ENCODE measurements around the gene PSD.

Gene PSD

DNA sequence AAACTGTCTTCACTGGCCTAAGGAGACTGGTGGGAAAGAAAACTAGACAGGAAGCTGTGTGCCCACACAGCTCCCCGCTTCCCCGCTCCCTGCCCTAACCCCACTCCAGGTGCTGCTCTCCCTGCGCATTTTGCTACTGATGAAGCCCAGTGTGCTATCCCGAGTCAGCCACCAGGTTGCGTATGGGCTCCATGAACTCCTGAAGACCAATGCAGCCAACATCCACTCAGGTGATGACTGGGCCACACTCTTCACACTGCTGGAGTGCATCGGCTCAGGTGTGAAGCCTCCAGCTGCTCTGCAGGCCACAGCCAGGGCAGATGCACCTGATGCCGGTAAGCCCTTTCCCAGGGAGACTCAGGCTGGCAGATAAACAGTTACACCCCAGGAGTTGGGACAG lies 43.3 kb downstream of the PSD start:
- Histone ChIP-seq H3K79me2 (ENCODE audit: insufficient read depth, low read depth) (no peaks in the 10 kb centered on the region), H4K20me1 (ENCODE audit: insufficient read depth) (no peaks in the 10 kb centered on the region), H3K27ac (no peak overlapping the region), H3K4me2 (no peak overlapping the region), H3K27me3 (ENCODE audit: insufficient read depth, low read depth) (no peaks in the 10 kb centered on the region), H2AFZ (ENCODE audit: low read depth) (no peak overlapping the region), H3K9ac (no peak overlapping the region), H3K4me3 (IDR thresholded peaks at IDR 0.05; ENCODE audit: insufficient read depth, low read depth, low read length) (no peak overlapping the region), H3K4me1 (ENCODE audit: low read depth, poor library complexity, severe bottlenecking) (no peaks in the 10 kb centered on the region), H3K36me3 (ENCODE audit: insufficient read depth) (no peaks in the 10 kb centered on the region; the same call in 1 of the 2 replicates)
- TF ChIP-seq, protein P1, sequence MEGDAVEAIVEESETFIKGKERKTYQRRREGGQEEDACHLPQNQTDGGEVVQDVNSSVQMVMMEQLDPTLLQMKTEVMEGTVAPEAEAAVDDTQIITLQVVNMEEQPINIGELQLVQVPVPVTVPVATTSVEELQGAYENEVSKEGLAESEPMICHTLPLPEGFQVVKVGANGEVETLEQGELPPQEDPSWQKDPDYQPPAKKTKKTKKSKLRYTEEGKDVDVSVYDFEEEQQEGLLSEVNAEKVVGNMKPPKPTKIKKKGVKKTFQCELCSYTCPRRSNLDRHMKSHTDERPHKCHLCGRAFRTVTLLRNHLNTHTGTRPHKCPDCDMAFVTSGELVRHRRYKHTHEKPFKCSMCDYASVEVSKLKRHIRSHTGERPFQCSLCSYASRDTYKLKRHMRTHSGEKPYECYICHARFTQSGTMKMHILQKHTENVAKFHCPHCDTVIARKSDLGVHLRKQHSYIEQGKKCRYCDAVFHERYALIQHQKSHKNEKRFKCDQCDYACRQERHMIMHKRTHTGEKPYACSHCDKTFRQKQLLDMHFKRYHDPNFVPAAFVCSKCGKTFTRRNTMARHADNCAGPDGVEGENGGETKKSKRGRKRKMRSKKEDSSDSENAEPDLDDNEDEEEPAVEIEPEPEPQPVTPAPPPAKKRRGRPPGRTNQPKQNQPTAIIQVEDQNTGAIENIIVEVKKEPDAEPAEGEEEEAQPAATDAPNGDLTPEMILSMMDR (conservative IDR thresholded peaks at IDR 0.05; ENCODE audit: low read depth, low read length) = no peak

GRCh38 chr10:102371295-102371694 lies 47.3 kb downstream of the PSD start:
- TF ChIP-seq, protein P1 (conservative IDR thresholded peaks at IDR 0.05; ENCODE audit: low read depth, low read length) = no peak
- H3K27ac ChIP-seq = no peak overlapping the region
- H3K79me2 ChIP-seq (ENCODE audit: insufficient read depth, low read depth) = no peaks in the 10 kb centered on the region
- no peaks in the 10 kb centered on the region for H3K27me3 ChIP-seq (ENCODE audit: insufficient read depth, low read depth)
- H4K20me1 ChIP-seq (ENCODE audit: insufficient read depth) = no peaks in the 10 kb centered on the region
- H3K4me1 ChIP-seq (ENCODE audit: low read depth, poor library complexity, severe bottlenecking) = no peaks in the 10 kb centered on the region
- H3K4me3 ChIP-seq (IDR thresholded peaks at IDR 0.05; ENCODE audit: insufficient read depth, low read depth, low read length) = no peak overlapping the region
- H3K4me2 ChIP-seq = no peak overlapping the region
- no peak overlapping the region for H3K9ac ChIP-seq
- H2AFZ ChIP-seq (ENCODE audit: low read depth) = no peak overlapping the region
- H3K36me3 ChIP-seq (ENCODE audit: insufficient read depth) = no peaks in the 10 kb centered on the region; the same call in 1 of the 2 replicates

- Histone ChIP-seq H3K79me2 (ENCODE audit: insufficient read depth, low read depth) (no peaks in the 10 kb centered on the region), H3K27me3 (ENCODE audit: insufficient read depth, low read depth) (no peaks in the 10 kb centered on the region), H3K4me3 (IDR thresholded peaks at IDR 0.05; ENCODE audit: insufficient read depth, low read depth, low read length) (no peak overlapping the region), H2AFZ (ENCODE audit: low read depth) (no peak overlapping the region), H3K36me3 (ENCODE audit: insufficient read depth) (peaks cover 4% of the 10 kb centered on the region; the same call in 1 of the 2 replicates), H3K4me1 (ENCODE audit: low read depth, poor library complexity, severe bottlenecking) (no peaks in the 10 kb centered on the region), H3K9ac (no peak overlapping the region), H3K27ac (no peak overlapping the region), H3K4me2 (no peak overlapping the region), H4K20me1 (ENCODE audit: insufficient read depth) (no peaks in the 10 kb centered on the region)
- TF ChIP-seq, protein P1 (conservative IDR thresholded peaks at IDR 0.05; ENCODE audit: low read depth, low read length) = no peak
Observed at GRCh38 chr10:102368077-102368476, 50.5 kb downstream of the PSD start.

GRCh38 chr10:102367441-102367840 lies 51.1 kb downstream of the PSD start:
- no peak overlapping the region for H3K27ac ChIP-seq

More at GRCh38 chr10:102367441-102367840, 51.1 kb downstream of the PSD start:
- no peaks in the 10 kb centered on the region for H3K27me3 ChIP-seq (ENCODE audit: insufficient read depth, low read depth)
- no peak overlapping the region for H2AFZ ChIP-seq (ENCODE audit: low read depth)
- no peak overlapping the region for H3K4me3 ChIP-seq (IDR thresholded peaks at IDR 0.05; ENCODE audit: insufficient read depth, low read depth, low read length)
- no peaks in the 10 kb centered on the region for H3K79me2 ChIP-seq (ENCODE audit: insufficient read depth, low read depth)
- TF ChIP-seq, protein P1 (conservative IDR thresholded peaks at IDR 0.05; ENCODE audit: low read depth, low read length) = no peak
- H3K9ac ChIP-seq = no peak overlapping the region
- H3K36me3 ChIP-seq (ENCODE audit: insufficient read depth) = peaks cover 4% of the 10 kb centered on the region; the same call in 1 of the 2 replicates
- no peak overlapping the region for H3K4me2 ChIP-seq
- H3K4me1 ChIP-seq (ENCODE audit: low read depth, poor library complexity, severe bottlenecking) = no peaks in the 10 kb centered on the region
- no peaks in the 10 kb centered on the region for H4K20me1 ChIP-seq (ENCODE audit: insufficient read depth)
